Measurements from ENCODE around the gene ARID1B. TPM values are rescaled to one million over a fixed set of nuclear protein-coding genes. Genes with fewer than 3 reads are reported as not detected.

ARID1B gene
- polyA plus RNA-seq, 1 donor, result 48.5 TPM

- H3K27me3 ChIP-seq (ENCODE audit: control insufficient read depth, insufficient read depth, low read length), result no peaks in the 10 kb centered on the region
- no peaks in the 10 kb centered on the region for H3K4me1 ChIP-seq (ENCODE audit: control insufficient read depth, insufficient read depth, low read length)
- no peak overlapping the region for H3K27ac ChIP-seq (ENCODE audit: low read length)
- peaks cover 4% of the 10 kb centered on the region for H3K36me3 ChIP-seq (ENCODE audit: control insufficient read depth, insufficient read depth, low read length)
- no CpG with 5 or more reads among the region's 2 CpGs for WGBS (ENCODE audit: insufficient coverage, low lambda C conversion rate)
- H3K9me3 ChIP-seq (ENCODE audit: control insufficient read depth, low read depth, low read length), result no peaks in the 10 kb centered on the region
- no peak overlapping the region for H3K4me3 ChIP-seq (ENCODE audit: low read length)
- no peak for DNase-seq
Observed at GRCh38 chr6:156840606-156841005, 63.4 kb downstream of the ARID1B start.

GRCh38 chr6:156841508-156841907 lies 64.3 kb downstream of the ARID1B start:
- no peak for DNase-seq
- Histone ChIP-seq H3K9me3 (ENCODE audit: control insufficient read depth, low read depth, low read length) (no peaks in the 10 kb centered on the region), H3K27ac (ENCODE audit: low read length) (no peak overlapping the region), H3K4me1 (ENCODE audit: control insufficient read depth, insufficient read depth, low read length) (no peaks in the 10 kb centered on the region), H3K4me3 (ENCODE audit: low read length) (no peak overlapping the region), H3K27me3 (ENCODE audit: control insufficient read depth, insufficient read depth, low read length) (no peaks in the 10 kb centered on the region), H3K36me3 (ENCODE audit: control insufficient read depth, insufficient read depth, low read length) (no peaks in the 10 kb centered on the region)
- no CpG with 5 or more reads among the region's 3 CpGs for WGBS (ENCODE audit: insufficient coverage, low lambda C conversion rate)

DNA sequence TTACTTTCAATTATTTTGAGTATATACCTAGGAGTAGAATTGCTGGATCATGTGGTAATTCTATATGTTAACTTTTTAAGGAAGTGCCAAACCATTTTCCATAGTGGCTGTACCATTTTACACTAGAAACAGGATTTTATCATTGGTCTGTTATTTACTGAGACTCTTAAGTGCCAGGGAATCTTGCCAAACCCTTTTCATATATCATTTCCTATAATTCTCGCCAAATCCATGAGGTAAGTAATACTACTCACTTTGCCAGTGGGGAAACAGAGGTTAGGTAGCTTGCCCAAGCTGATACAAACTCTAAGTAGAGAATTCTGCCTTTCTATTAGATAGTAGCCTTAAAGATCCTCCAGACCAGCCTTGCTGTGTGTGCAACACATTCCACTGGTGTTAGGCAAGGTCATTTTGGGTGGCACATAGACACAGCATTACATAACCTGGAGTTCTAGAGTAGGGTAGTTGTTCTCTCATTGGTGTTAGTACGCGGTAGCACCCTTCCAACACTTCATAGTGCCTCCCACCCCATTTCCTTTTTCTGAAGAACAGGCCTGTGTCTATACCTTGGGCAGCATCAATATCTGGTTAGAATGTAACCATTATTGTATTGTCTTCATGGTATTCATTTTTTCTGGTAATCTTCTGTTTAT lies 65.5 kb downstream of the ARID1B start:
- peaks cover 6% of the 10 kb centered on the region for H3K4me1 ChIP-seq (ENCODE audit: control insufficient read depth, insufficient read depth, low read length)
- no peaks in the 10 kb centered on the region for H3K36me3 ChIP-seq (ENCODE audit: control insufficient read depth, insufficient read depth, low read length)
- no peaks in the 10 kb centered on the region for H3K27me3 ChIP-seq (ENCODE audit: control insufficient read depth, insufficient read depth, low read length)
- no peak overlapping the region for H3K4me3 ChIP-seq (ENCODE audit: low read length)
- no peak for DNase-seq
- H3K27ac ChIP-seq (ENCODE audit: low read length), result no peak overlapping the region
- WGBS (ENCODE audit: insufficient coverage, low lambda C conversion rate), result 100% methylated on average over 1 of the region's 3 CpGs
- H3K9me3 ChIP-seq (ENCODE audit: control insufficient read depth, low read depth, low read length), result no peaks in the 10 kb centered on the region

DNA sequence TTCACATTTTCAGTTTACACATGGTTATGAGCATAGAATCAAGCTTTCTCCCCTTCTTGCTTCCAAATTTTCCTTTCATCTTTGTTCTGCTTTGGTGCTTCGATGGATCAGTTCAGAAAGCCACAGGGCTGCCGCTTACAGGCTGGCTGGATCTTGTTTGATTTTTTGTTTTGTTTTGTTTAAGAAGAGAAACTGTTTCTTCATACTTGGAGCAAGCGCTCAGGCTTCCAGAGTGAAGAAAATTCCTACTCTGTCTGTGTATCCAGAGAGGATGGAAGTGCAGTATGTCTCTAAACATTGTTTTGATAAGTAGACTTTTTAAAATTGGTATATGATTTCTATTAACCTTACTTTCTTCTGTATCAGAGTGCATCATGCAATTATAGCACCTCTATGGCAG lies 66.9 kb downstream of the ARID1B start:
- Histone ChIP-seq H3K36me3 (ENCODE audit: control insufficient read depth, insufficient read depth, low read length) (no peaks in the 10 kb centered on the region), H3K27ac (ENCODE audit: low read length) (no peak overlapping the region), H3K27me3 (ENCODE audit: control insufficient read depth, insufficient read depth, low read length) (no peaks in the 10 kb centered on the region), H3K4me3 (ENCODE audit: low read length) (no peak overlapping the region), H3K9me3 (ENCODE audit: control insufficient read depth, low read depth, low read length) (no peaks in the 10 kb centered on the region), H3K4me1 (ENCODE audit: control insufficient read depth, insufficient read depth, low read length) (peaks cover 10% of the 10 kb centered on the region)
- WGBS (ENCODE audit: insufficient coverage, low lambda C conversion rate), result 80% methylated on average over 1 of the region's 3 CpGs
- DNase-seq, result no peak

- H3K9me3 ChIP-seq (ENCODE audit: control insufficient read depth, low read depth, low read length), result no peaks in the 10 kb centered on the region
- H3K27ac ChIP-seq (ENCODE audit: low read length), result no peak overlapping the region
- peaks cover 10% of the 10 kb centered on the region for H3K4me1 ChIP-seq (ENCODE audit: control insufficient read depth, insufficient read depth, low read length)
- H3K27me3 ChIP-seq (ENCODE audit: control insufficient read depth, insufficient read depth, low read length), result no peaks in the 10 kb centered on the region
- H3K36me3 ChIP-seq (ENCODE audit: control insufficient read depth, insufficient read depth, low read length), result no peaks in the 10 kb centered on the region
- WGBS (ENCODE audit: insufficient coverage, low lambda C conversion rate), result 100% methylated on average over 5 of the region's 6 CpGs
- no peak overlapping the region for H3K4me3 ChIP-seq (ENCODE audit: low read length)
- no peak for DNase-seq
Observed at GRCh38 chr6:156845454-156846155, 68.4 kb downstream of the ARID1B start.

- H3K9me3 ChIP-seq (ENCODE audit: control insufficient read depth, low read depth, low read length), result no peaks in the 10 kb centered on the region
- no peak overlapping the region for H3K27ac ChIP-seq (ENCODE audit: low read length)
- H3K4me3 ChIP-seq (ENCODE audit: low read length), result no peak overlapping the region
- WGBS (ENCODE audit: insufficient coverage, low lambda C conversion rate), result 88% methylated on average over 3 of the region's 6 CpGs
- no peaks in the 10 kb centered on the region for H3K36me3 ChIP-seq (ENCODE audit: control insufficient read depth, insufficient read depth, low read length)
- peaks cover 10% of the 10 kb centered on the region for H3K4me1 ChIP-seq (ENCODE audit: control insufficient read depth, insufficient read depth, low read length)
- no peak for DNase-seq
- H3K27me3 ChIP-seq (ENCODE audit: control insufficient read depth, insufficient read depth, low read length), result no peaks in the 10 kb centered on the region
Observed at GRCh38 chr6:156846845-156847599, 69.8 kb downstream of the ARID1B start.

- Histone ChIP-seq H3K9me3 (ENCODE audit: control insufficient read depth, low read depth, low read length) (no peaks in the 10 kb centered on the region), H3K36me3 (ENCODE audit: control insufficient read depth, insufficient read depth, low read length) (no peaks in the 10 kb centered on the region), H3K4me3 (ENCODE audit: low read length) (no peak overlapping the region), H3K27ac (ENCODE audit: low read length) (no peak overlapping the region), H3K27me3 (ENCODE audit: control insufficient read depth, insufficient read depth, low read length) (no peaks in the 10 kb centered on the region), H3K4me1 (ENCODE audit: control insufficient read depth, insufficient read depth, low read length) (peaks cover 10% of the 10 kb centered on the region)
- WGBS (ENCODE audit: insufficient coverage, low lambda C conversion rate), result 83% methylated on average over 2 of the region's 3 CpGs
- DNase-seq, result no peak
Observed at GRCh38 chr6:156848123-156848522, 70.9 kb downstream of the ARID1B start.

DNA sequence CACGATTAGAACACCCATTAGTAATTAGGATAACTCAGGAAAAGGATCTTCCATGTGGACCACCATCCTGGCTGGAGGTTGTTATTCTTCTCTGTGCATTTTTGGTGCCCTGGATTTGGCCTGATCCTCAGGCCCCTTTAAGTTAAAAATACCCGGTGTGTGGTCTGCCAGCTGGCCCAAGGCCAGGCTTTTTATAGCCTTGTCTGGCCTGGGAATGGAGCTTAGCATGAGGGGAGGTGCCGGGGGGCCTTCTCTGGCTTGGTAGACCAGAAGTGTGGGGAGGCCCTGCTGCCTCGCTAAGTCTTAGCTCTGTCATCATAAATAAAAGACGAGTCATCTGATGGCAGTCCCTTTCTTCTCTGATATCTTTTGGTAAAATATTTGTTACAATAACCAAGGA lies 71.4 kb downstream of the ARID1B start:
- DNase-seq, result peak; percentile 29 to 43
- WGBS (ENCODE audit: insufficient coverage, low lambda C conversion rate), result no CpG with 5 or more reads among the region's 5 CpGs
- no peaks in the 10 kb centered on the region for H3K9me3 ChIP-seq (ENCODE audit: control insufficient read depth, low read depth, low read length)
- peaks cover 10% of the 10 kb centered on the region for H3K4me1 ChIP-seq (ENCODE audit: control insufficient read depth, insufficient read depth, low read length)
- no peaks in the 10 kb centered on the region for H3K27me3 ChIP-seq (ENCODE audit: control insufficient read depth, insufficient read depth, low read length)
- H3K4me3 ChIP-seq (ENCODE audit: low read length), result no peak overlapping the region
- no peak overlapping the region for H3K27ac ChIP-seq (ENCODE audit: low read length)
- H3K36me3 ChIP-seq (ENCODE audit: control insufficient read depth, insufficient read depth, low read length), result no peaks in the 10 kb centered on the region

DNA sequence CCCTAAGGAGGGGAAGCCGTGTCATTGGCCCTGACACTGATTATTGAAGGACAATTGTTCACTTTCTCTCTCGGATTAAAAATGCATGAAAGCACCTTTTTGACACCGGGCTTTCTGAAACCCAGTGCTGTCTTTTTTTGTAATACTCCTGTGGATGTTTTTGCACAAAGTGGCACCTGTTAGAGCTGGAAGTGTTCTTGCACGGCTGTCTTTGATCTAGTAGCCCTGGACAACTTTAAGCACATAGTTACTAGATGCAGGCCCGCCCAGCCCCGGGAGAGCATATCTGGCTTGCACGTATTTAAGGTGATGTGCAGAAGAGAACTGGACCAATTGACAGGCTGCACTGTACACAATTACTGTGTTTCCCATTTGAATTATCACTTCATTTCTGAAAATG lies 72.6 kb downstream of the ARID1B start:
- 100% methylated on average over 1 of the region's 7 CpGs for WGBS (ENCODE audit: insufficient coverage, low lambda C conversion rate)
- Histone ChIP-seq H3K36me3 (ENCODE audit: control insufficient read depth, insufficient read depth, low read length) (no peaks in the 10 kb centered on the region), H3K4me1 (ENCODE audit: control insufficient read depth, insufficient read depth, low read length) (peaks cover 10% of the 10 kb centered on the region), H3K27ac (ENCODE audit: low read length) (no peak overlapping the region), H3K4me3 (ENCODE audit: low read length) (no peak overlapping the region), H3K9me3 (ENCODE audit: control insufficient read depth, low read depth, low read length) (no peaks in the 10 kb centered on the region), H3K27me3 (ENCODE audit: control insufficient read depth, insufficient read depth, low read length) (no peaks in the 10 kb centered on the region)
- DNase-seq, result no peak

GRCh38 chr6:156850353-156850752 lies 73.2 kb downstream of the ARID1B start:
- WGBS (ENCODE audit: insufficient coverage, low lambda C conversion rate), result 90% methylated on average over 3 of the region's 3 CpGs
- Histone ChIP-seq H3K4me1 (ENCODE audit: control insufficient read depth, insufficient read depth, low read length) (peaks cover 10% of the 10 kb centered on the region), H3K4me3 (ENCODE audit: low read length) (no peak overlapping the region), H3K27me3 (ENCODE audit: control insufficient read depth, insufficient read depth, low read length) (no peaks in the 10 kb centered on the region), H3K9me3 (ENCODE audit: control insufficient read depth, low read depth, low read length) (no peaks in the 10 kb centered on the region), H3K27ac (ENCODE audit: low read length) (no peak overlapping the region), H3K36me3 (ENCODE audit: control insufficient read depth, insufficient read depth, low read length) (no peaks in the 10 kb centered on the region)
- DNase-seq, result no peak
